Stimulated activated naive CD8-positive, alpha-beta T cell treated with anti-CD3 and anti-CD28 coated beads, Interleukin-15, amount 100 ng/mL, for 72 hours (primary cell): ENCODE data around the gene ZNF195.
A peak's percentile ranks its signal among the peaks of the same experiment; 100 is the strongest.
"Not testable (repeated sequence)": the region's sequence is repeated elsewhere in the genome, so short reads cannot be mapped to it uniquely, and the experiment has no call there.

ENCODE experiments used
- ATAC-seq: fragments of 150-1000 bp; cut with Tn5 transposase; 2 replicates; pipeline ENCODE4 v1.10.0; 2021; ENCODE audit warnings: mild to moderate bottlenecking, moderate library complexity
- DNase-seq, 2 donors: peaks; one replicate each; pipeline ENCODE4 v3.0.0; 2021 to 2022
- H3K27ac Mint-ChIP-seq, 2 donors: one replicate each; pipeline ENCODE4 v1.8.0; 2022; ENCODE audit warnings: mild to moderate bottlenecking in 2 of 2, mixed read lengths in 2 of 2, moderate library complexity in 2 of 2
- H3K27me3 Mint-ChIP-seq: one replicate; pipeline ENCODE4 v1.8.0; 2022; ENCODE audit warnings: mixed read lengths
- H3K4me1 Mint-ChIP-seq: one replicate; pipeline ENCODE4 v1.8.0; 2022; ENCODE audit warnings: mild to moderate bottlenecking, mixed read lengths
- H3K4me3 Mint-ChIP-seq, 2 donors: one replicate each; pipeline ENCODE4 v1.8.0; 2022; ENCODE audit warnings: mild to moderate bottlenecking in 2 of 2, mixed read lengths in 2 of 2, moderate library complexity in 1 of 2
- H3K9me3 Mint-ChIP-seq, 2 donors: one replicate each; pipeline ENCODE4 v1.8.0; 2022; ENCODE audit warnings: mixed read lengths in 2 of 2

The ZNF195 gene

GRCh38 chr11:3378426-3379423 lies at the start of gene ZNF195:
ZNF195 (minus strand) TSS chr11:3379146; CDS start chr11:3379040, 106 bp downstream.
- Mint-ChIP-seq H3K4me3 (peak within 1 kb of the TSS; percentile 99 to 100), H3K9me3 (peaks cover 0 to 8% of the 10 kb centered on the region in 2 donors), H3K4me1 (peaks cover 49% of the 10 kb centered on the region), H3K27me3 (no peaks in the 10 kb centered on the region), H3K27ac (peak within 1 kb of the TSS; percentile 100)
- ATAC-seq (peak; percentile 99), DNase-seq (peak; percentile 97 to 99)

- not testable (repeated sequence) for H3K27ac Mint-ChIP-seq, H3K9me3 Mint-ChIP-seq, H3K4me3 Mint-ChIP-seq, ATAC-seq, DNase-seq, H3K4me1 Mint-ChIP-seq
- H3K27me3 Mint-ChIP-seq: peaks cover 25% of the 10 kb centered on the region
These were observed 49.1 kb upstream of the ZNF195 start for GRCh38 chr11:3428076-3428475.

DNA sequence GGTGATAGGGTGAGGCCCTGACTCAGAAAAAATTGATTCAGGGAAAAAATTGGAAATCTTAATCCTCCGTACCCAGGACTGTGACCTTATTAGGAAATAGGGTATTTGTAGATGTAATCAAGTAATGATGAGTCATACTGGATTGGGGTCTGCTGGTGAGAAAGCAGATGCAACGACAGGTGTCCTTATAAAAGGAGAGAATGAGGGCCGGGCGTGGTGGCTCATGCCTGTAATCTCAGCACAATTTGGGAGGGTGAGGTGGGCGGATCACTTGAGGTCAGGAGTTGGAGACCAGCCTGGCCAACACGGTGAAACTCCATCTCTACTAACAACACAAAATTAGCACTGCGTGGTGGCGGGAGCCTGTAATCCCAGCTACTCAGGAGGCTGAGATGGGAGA lies 47.6 kb upstream of the ZNF195 start:
- Mint-ChIP-seq H3K4me1 (peaks cover 13% of the 10 kb centered on the region), H3K27me3 (peaks cover 25% of the 10 kb centered on the region)
- H3K9me3 Mint-ChIP-seq, H3K27ac Mint-ChIP-seq, ATAC-seq, H3K4me3 Mint-ChIP-seq, DNase-seq: not testable (repeated sequence)

GRCh38 chr11:3423928-3424327 lies 45.0 kb upstream of the ZNF195 start:
- not testable (repeated sequence) for H3K27ac Mint-ChIP-seq, H3K9me3 Mint-ChIP-seq, DNase-seq, ATAC-seq
- Mint-ChIP-seq H3K4me3 (peak overlapping the region; percentile 90 to 98), H3K4me1 (peaks cover 30% of the 10 kb centered on the region), H3K27me3 (peaks cover 15% of the 10 kb centered on the region)

- not testable (repeated sequence) for ATAC-seq, H3K9me3 Mint-ChIP-seq, H3K27me3 Mint-ChIP-seq
- H3K4me1 Mint-ChIP-seq: peaks cover 30% of the 10 kb centered on the region
- DNase-seq: peak in 1 of 2 donors; percentile 21
- peak overlapping the region; percentile 90 to 98 for H3K4me3 Mint-ChIP-seq
- H3K27ac Mint-ChIP-seq: peak overlapping the region in 1 of 2 donors; percentile 94
These were observed 44.3 kb upstream of the ZNF195 start for GRCh38 chr11:3423138-3423731.

DNA sequence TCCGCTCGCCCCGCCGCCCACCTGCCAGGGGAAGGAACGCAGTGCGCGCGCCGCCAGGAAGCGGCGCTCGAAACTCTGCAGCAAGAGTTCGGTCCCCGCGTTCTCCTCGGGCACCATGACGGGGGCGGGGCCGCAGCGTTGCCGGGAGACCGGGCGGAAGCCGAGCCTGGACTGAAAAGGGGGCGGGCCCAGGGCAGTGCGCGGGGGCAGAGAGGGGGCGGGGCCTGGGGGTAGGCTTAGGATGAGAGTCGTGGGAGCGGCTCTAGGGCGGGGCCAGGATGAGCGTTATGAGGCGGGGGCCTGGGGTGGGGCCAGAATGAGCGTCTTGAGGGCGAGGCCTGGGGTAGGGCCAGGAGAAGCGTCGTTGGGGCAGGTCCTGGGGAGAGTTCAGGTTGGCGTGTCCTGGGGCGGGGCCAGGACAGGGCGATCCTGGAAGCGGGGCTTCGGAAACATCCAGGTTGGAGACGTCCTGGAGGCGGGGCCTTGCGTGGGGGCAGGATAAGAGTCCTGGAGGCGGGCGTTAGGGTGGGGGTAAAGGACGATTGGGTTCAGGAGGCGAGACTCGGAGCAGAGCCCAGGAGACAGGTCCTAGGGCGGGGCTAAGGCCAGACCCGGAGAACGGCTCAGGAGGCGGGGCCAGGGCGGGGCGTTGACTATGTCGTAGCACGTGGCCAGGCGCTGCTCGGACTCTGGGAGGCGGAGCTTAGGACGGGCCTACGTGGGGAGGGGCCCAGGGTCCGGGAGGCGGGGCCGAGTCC lies 43.6 kb upstream of the ZNF195 start:
- peak overlapping the region; percentile 91 to 94 for H3K27ac Mint-ChIP-seq
- not testable (repeated sequence) for H3K27me3 Mint-ChIP-seq, H3K9me3 Mint-ChIP-seq
- peaks cover 30% of the 10 kb centered on the region for H3K4me1 Mint-ChIP-seq
- H3K4me3 Mint-ChIP-seq: peak overlapping the region; percentile 90 to 98
- DNase-seq: peak; percentile 99
- peak; percentile 98 for ATAC-seq

GRCh38 chr11:3421608-3422379 lies 42.8 kb upstream of the ZNF195 start:
- Mint-ChIP-seq H3K4me1 (peaks cover 30% of the 10 kb centered on the region), H3K27ac (peak overlapping the region in 1 of 2 donors; percentile 85), H3K4me3 (peak overlapping the region; percentile 90 to 98)
- not testable (repeated sequence) for H3K27me3 Mint-ChIP-seq, H3K9me3 Mint-ChIP-seq, ATAC-seq
- peak in 1 of 2 donors; percentile 41 for DNase-seq

DNA sequence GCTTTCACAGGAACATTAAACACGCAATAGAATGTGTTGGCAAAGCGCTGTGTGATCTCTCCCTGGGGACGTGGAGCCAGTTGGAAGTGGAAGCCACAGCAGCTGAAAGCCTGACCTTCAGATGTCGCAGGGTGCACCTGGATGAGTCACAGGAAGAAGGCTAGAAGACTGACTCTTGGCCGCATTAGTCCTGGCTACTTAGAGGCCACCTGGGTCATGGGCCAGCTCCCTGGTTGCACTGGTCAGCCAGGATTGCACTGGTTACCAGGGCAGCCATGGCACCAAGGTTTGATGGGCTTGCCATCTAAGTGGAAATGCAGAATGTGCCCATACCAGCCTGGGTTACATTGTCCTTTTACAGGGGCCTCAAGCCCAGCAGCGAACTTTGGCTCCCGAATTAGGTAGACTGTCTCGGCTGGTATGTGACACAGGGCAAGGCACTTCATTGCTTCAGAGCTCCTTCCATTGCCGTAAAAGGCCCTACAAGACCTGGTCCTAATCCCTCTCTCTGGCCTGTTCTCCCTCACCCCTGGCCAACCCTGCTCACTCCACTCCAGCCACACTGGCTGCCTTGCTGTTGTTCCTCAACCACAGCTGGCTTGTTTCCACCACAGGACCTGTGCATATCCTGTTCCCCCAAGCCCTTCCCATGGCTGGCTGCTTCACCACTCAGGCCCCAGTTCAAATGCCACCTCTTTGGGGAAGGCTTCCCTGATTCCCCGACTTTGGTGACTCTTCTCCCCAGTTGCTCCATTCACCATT lies 41.5 kb upstream of the ZNF195 start:
- not testable (repeated sequence) for H3K4me3 Mint-ChIP-seq, DNase-seq, H3K9me3 Mint-ChIP-seq, H3K27me3 Mint-ChIP-seq, ATAC-seq, H3K27ac Mint-ChIP-seq
- peaks cover 30% of the 10 kb centered on the region for H3K4me1 Mint-ChIP-seq

- ATAC-seq, H3K4me3 Mint-ChIP-seq, DNase-seq, H3K27me3 Mint-ChIP-seq, H3K27ac Mint-ChIP-seq, H3K9me3 Mint-ChIP-seq: not testable (repeated sequence)
- peaks cover 30% of the 10 kb centered on the region for H3K4me1 Mint-ChIP-seq
These were observed 40.5 kb upstream of the ZNF195 start for GRCh38 chr11:3419496-3419895.

DNA sequence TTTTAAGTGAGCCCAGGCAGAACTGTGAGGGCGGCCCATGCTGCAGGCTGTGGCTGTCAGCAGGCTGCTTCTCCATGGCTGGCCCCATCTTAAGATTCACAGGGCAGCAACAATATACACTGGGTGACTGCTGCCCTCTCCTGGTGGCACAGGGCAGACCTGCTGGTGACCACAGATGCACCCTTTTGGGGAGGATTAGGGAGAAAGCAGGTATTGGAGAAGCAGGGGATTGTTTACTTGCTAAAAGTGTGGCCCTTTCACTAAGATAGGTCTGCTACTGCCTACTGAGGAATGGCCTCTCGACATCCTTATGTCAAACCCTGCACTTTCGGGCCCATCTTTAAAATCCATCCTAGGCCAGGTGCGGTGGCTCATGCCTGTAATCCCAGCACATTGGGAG lies 38.1 kb upstream of the ZNF195 start:
- H3K4me1 Mint-ChIP-seq: peaks cover 21% of the 10 kb centered on the region
- not testable (repeated sequence) for H3K9me3 Mint-ChIP-seq, H3K27me3 Mint-ChIP-seq, H3K4me3 Mint-ChIP-seq, H3K27ac Mint-ChIP-seq, ATAC-seq
- DNase-seq: peak; percentile 61 to 67

GRCh38 chr11:3415301-3415700 lies 36.4 kb upstream of the ZNF195 start:
- not testable (repeated sequence) for ATAC-seq, DNase-seq, H3K4me1 Mint-ChIP-seq, H3K27me3 Mint-ChIP-seq, H3K9me3 Mint-ChIP-seq, H3K4me3 Mint-ChIP-seq, H3K27ac Mint-ChIP-seq

DNA sequence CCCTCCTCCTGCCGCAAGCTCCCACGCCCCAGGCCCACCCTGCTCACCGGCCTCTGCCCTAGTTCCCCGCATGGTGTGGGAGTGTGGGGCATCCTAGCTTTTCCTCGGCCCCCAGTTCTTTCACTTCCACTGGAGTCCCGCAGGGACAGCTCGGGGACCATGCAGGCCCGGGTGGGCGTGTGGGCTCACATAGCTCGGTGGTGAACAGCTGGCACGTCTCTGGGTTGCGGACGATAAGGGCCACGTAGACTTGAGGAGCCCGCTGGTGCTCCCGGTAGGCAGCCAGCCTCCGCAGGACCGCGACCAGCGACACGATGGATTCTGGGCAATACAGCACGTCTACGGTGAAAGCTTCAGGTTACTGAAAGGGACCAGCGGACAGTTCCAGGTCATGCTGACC lies 34.7 kb upstream of the ZNF195 start:
- not testable (repeated sequence) for ATAC-seq, H3K4me1 Mint-ChIP-seq, H3K9me3 Mint-ChIP-seq, H3K4me3 Mint-ChIP-seq, DNase-seq, H3K27ac Mint-ChIP-seq, H3K27me3 Mint-ChIP-seq

DNA sequence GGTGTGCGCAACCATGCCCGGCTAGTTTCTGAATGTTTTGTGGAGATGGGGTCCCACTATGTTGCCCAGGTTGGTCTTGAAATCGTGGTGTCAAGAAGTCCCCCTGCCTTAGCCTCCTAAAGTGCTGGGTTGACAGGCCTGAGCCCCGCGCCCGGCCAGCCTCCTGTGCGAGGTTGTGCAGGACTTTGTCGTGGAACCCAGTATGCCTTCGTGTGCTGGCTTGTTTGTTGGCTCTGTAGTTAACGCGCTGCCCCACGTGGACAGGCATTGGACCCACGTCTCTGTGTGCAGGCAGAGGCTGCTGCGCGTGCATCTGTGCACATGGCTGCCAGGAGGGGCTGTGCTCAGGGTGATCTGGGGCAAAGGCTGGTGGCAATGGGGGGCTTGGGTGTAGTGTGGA lies 33.9 kb upstream of the ZNF195 start:
- peaks cover 5% of the 10 kb centered on the region for H3K4me1 Mint-ChIP-seq
- no peaks in the 10 kb centered on the region for H3K9me3 Mint-ChIP-seq
- ATAC-seq: no peak

DNA sequence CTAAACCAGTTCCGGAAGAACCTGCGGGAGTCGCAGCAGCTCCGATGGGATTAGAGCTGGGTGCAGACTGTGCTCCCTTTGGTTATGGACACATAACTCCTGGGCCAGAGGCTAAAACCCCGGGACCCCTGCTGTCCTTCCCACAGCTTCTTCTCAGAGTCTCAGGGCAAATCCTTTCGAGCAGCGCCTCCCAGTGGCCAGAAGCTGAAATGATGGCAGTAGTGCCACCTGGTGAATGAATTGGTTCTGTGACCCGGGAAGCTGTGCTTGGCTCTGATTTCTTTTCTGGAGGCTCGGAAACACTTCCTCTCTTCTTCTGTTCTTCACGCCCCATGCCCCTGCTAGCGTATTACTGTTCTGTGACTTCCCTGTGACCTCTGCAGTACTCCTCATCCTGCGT lies 29.8 kb upstream of the ZNF195 start:
- H3K27ac Mint-ChIP-seq, H3K4me1 Mint-ChIP-seq, H3K4me3 Mint-ChIP-seq, ATAC-seq, H3K27me3 Mint-ChIP-seq, H3K9me3 Mint-ChIP-seq: not testable (repeated sequence)
- peak; percentile 71 to 74 for DNase-seq

More for the DNA sequence above, 33.9 kb upstream of the ZNF195 start:
- Mint-ChIP-seq H3K27ac (no peak overlapping the region), H3K27me3 (no peaks in the 10 kb centered on the region), H3K4me3 (no peak overlapping the region)
- no peak for DNase-seq
